PFSK-1 (cell line): ENCODE results near the gene ZFP1.

ENCODE experiments used
- POLR2AphosphoS5 ChIP-seq: IDR thresholded peaks from 2 replicates; pipeline ENCODE4 v1.6.1; 2012; ENCODE audit warnings: low read depth, mild to moderate bottlenecking, control low read depth, low read length, moderate library complexity
- REST ChIP-seq, 2 experiments: IDR thresholded peaks; 2 replicates each; pipeline versions ENCODE4 v1.6.1 to v1.8.0; 2011 to 2012; ENCODE audit warnings: low read depth in 2 of 2, low read length in 2 of 2, control low read depth in 1 of 2, inconsistent platforms in 1 of 2, mild to moderate bottlenecking in 1 of 2, moderate library complexity in 1 of 2; ENCODE audit not compliant: insufficient read depth in 1 of 2

GRCh38 chr16:75176926-75177325 lies 28.6 kb downstream of the ZFP1 start:
- TF ChIP-seq POLR2AphosphoS5 (no peak), REST (IDR thresholded peaks at IDR 0.05; ENCODE audit: insufficient read depth in 1 of 2, low read depth in 2 of 2, low read length in 2 of 2) (no peak)
